NCI-H526 (cell line): Measurements from ENCODE around the gene CFAP69.
"Not testable (repeated sequence)": the region's sequence is repeated elsewhere in the genome, so short reads cannot be mapped to it uniquely, and the experiment has no call there.

ENCODE experiments used
- DNase-seq, 2 experiments: peaks; one replicate each; lab custom pipeline; 2025; lab: John Stamatoyannopoulos, UW

The CFAP69 gene

GRCh38 chr7:90231304-90231703, 13.7 kb upstream of the CFAP69 start:
- no peak for DNase-seq

GRCh38 chr7:90232430-90232829, 12.5 kb upstream of the CFAP69 start:
- no peak for DNase-seq

GRCh38 chr7:90233569-90233968, 11.4 kb upstream of the CFAP69 start:
- no peak for DNase-seq

- no peak for DNase-seq
These were observed 8.2 kb upstream of the CFAP69 start for GRCh38 chr7:90236721-90237289.

GRCh38 chr7:90238022-90238421, 7.0 kb upstream of the CFAP69 start:
- no peak for DNase-seq

GRCh38 chr7:90238583-90238982, 6.4 kb upstream of the CFAP69 start:
- no peak for DNase-seq

GRCh38 chr7:90239050-90239449, 5.9 kb upstream of the CFAP69 start:
- no peak for DNase-seq

GRCh38 chr7:90239625-90240228, 5.2 kb upstream of the CFAP69 start:
- no peak for DNase-seq

- no peak for DNase-seq
These were observed 2.4 kb upstream of the CFAP69 start for GRCh38 chr7:90242369-90243168.

GRCh38 chr7:90243556-90243955, 1.4 kb upstream of the CFAP69 start:
- DNase-seq, result no peak

GRCh38 chr7:90244565-90244908, 437 bp upstream of the CFAP69 start:
- no peak for DNase-seq

- no peak for DNase-seq
These were observed 1.2 kb downstream of the CFAP69 start for GRCh38 chr7:90246171-90246570.

- no peak for DNase-seq
These were observed 3.7 kb downstream of the CFAP69 start for GRCh38 chr7:90248706-90249105.

- DNase-seq, result no peak
These were observed 5.8 kb downstream of the CFAP69 start for GRCh38 chr7:90250601-90251303.

- no peak for DNase-seq
These were observed 6.3 kb downstream of the CFAP69 start for GRCh38 chr7:90251304-90251635.

GRCh38 chr7:90256011-90256410, 11.0 kb downstream of the CFAP69 start:
- not testable (repeated sequence) for DNase-seq

- DNase-seq, result no peak
These were observed 11.8 kb downstream of the CFAP69 start for GRCh38 chr7:90256778-90257177.

- DNase-seq, result no peak
These were observed 16.5 kb downstream of the CFAP69 start for GRCh38 chr7:90261441-90261840.

GRCh38 chr7:90262438-90262837, 17.5 kb downstream of the CFAP69 start:
- peak; percentile 23 to 60 for DNase-seq

- no peak for DNase-seq
These were observed 21.8 kb downstream of the CFAP69 start for GRCh38 chr7:90266808-90267207.

GRCh38 chr7:90267263-90267858, 22.4 kb downstream of the CFAP69 start:
- DNase-seq, result no peak

GRCh38 chr7:90269163-90269562, 24.2 kb downstream of the CFAP69 start:
- DNase-seq, result no peak
